GM23338 (cell line): ENCODE measurements around the gene SLC26A6. TPM values are rescaled to one million over a fixed set of nuclear protein-coding genes. Genes with fewer than 3 reads are reported as not detected.

Experiments used
- ATAC-seq: fragments of 200-7000 bp; cut with Tn5 transposase; 3 replicates; pipeline ENCODE4 v1.9.1; 2020
- DNase-seq: peaks from one replicate; pipeline ENCODE4 v3.0.0-alpha.2; 2015; ENCODE audit warnings: low spot score
- H2AFZ ChIP-seq: fragments of 200-600 bp; sonication (generic); 2 replicates; pipeline ENCODE4 v1.8.0; 2016; ENCODE audit warnings: antibody characterized with exemption, mild to moderate bottlenecking, moderate library complexity
- H3F3A ChIP-seq: fragments of 200-600 bp; sonication (generic); replicated peaks from 2 replicates; pipeline ENCODE4 v1.8.0; 2017; ENCODE audit warnings: antibody characterized with exemption, mixed run types, low read depth
- H3K27ac ChIP-seq: fragments of 200-600 bp; sonication (generic); 2 replicates; pipeline ENCODE4 v1.6.1; 2016; ENCODE audit warnings: low read depth
- H3K27me3 ChIP-seq: fragments of 200-600 bp; sonication (generic); 2 replicates; pipeline ENCODE4 v1.8.0; 2016; ENCODE audit warnings: mild to moderate bottlenecking, mixed run types, moderate library complexity; ENCODE audit not compliant: insufficient read depth
- H3K36me3 ChIP-seq: fragments of 200-600 bp; sonication (generic); 2 replicates; pipeline ENCODE4 v1.8.0; 2016; ENCODE audit warnings: mild to moderate bottlenecking; ENCODE audit not compliant: insufficient read depth
- H3K4me1 ChIP-seq: fragments of 200-600 bp; sonication (generic); 2 replicates; pipeline ENCODE4 v1.8.0; 2016; ENCODE audit warnings: mild to moderate bottlenecking, moderate library complexity; ENCODE audit not compliant: insufficient read depth
- H3K4me2 ChIP-seq: fragments of 200-600 bp; sonication (generic); 2 replicates; pipeline ENCODE4 v1.7.1; 2017; ENCODE audit warnings: mixed run types
- H3K4me3 ChIP-seq: fragments of 200-600 bp; sonication (generic); 2 replicates; pipeline ENCODE4 v1.6.1; 2016; ENCODE audit warnings: mixed run types
- H3K79me2 ChIP-seq: fragments of 200-600 bp; sonication (generic); replicated peaks from 2 replicates; pipeline ENCODE4 v1.8.0; 2017; ENCODE audit warnings: mild to moderate bottlenecking; ENCODE audit not compliant: insufficient read depth
- H3K9me2 ChIP-seq: fragments of 200-600 bp; sonication (generic); 2 replicates; pipeline ENCODE4 v1.8.0; 2017; ENCODE audit not compliant: insufficient read depth
- H4K20me1 ChIP-seq: fragments of 200-600 bp; sonication (generic); replicated peaks from 2 replicates; pipeline ENCODE4 v1.8.0; 2017; ENCODE audit warnings: mild to moderate bottlenecking; ENCODE audit not compliant: insufficient read depth
- H3K27ac Mint-ChIP-seq: 2 replicates; pipeline ENCODE4 v1.8.0; 2020; ENCODE audit warnings: inconsistent platforms, mild to moderate bottlenecking, moderate library complexity, mixed read lengths
- H3K27me3 Mint-ChIP-seq: 3 replicates; pipeline ENCODE4 v1.8.0; 2022; ENCODE audit warnings: low read depth, mild to moderate bottlenecking, moderate library complexity, mixed read lengths, inconsistent platforms; ENCODE audit not compliant: insufficient read depth, poor library complexity
- H3K36me3 Mint-ChIP-seq: 3 replicates; pipeline ENCODE4 v1.8.0; 2021; ENCODE audit warnings: low read depth, mild to moderate bottlenecking, inconsistent platforms, moderate library complexity, mixed read lengths
- H3K4me1 Mint-ChIP-seq: 3 replicates; pipeline ENCODE4 v1.8.0; 2020; ENCODE audit warnings: mild to moderate bottlenecking, inconsistent platforms, mixed read lengths
- H3K4me3 Mint-ChIP-seq: 3 replicates; pipeline ENCODE4 v1.8.0; 2021; ENCODE audit warnings: moderate library complexity, mild to moderate bottlenecking, inconsistent platforms, mixed read lengths
- H3K9me3 Mint-ChIP-seq: 3 replicates; pipeline ENCODE4 v1.8.0; 2020; ENCODE audit warnings: moderate library complexity, mild to moderate bottlenecking, inconsistent platforms, mixed read lengths
- CREB1 ChIP-seq: fragments of 250-450 bp; sonication (Bioruptor Pico); IDR thresholded peaks from 2 replicates; pipeline ENCODE4 v1.5.0; 2020; ENCODE audit warnings: low read depth, mild to moderate bottlenecking, moderate library complexity
- CTCF ChIP-seq, 2 experiments: fragments of 200-600 bp in 1 of 2; sonication (generic) in 1 of 2; conservative IDR thresholded peaks; 2 replicates each; pipeline versions ENCODE4 v1.5.1 to v1.6.1; 2016 to 2017; ENCODE audit warnings: antibody characterized with exemption in 2 of 2, low read depth in 2 of 2, mild to moderate bottlenecking in 2 of 2, moderate library complexity in 1 of 2
- EZH2 ChIP-seq: fragments of 200-600 bp; sonication (generic); IDR thresholded peaks from one replicate; pipeline ENCODE4 v1.8.0; 2017; ENCODE audit warnings: antibody characterized with exemption, mild to moderate bottlenecking, low read depth; ENCODE audit not compliant: unreplicated experiment
- EZH2phosphoT487 ChIP-seq: fragments of 200-600 bp; sonication (generic); IDR thresholded peaks from one replicate; pipeline ENCODE4 v1.8.1; 2018; ENCODE audit warnings: antibody characterized with exemption; ENCODE audit not compliant: unreplicated experiment
- NANOG ChIP-seq: IDR thresholded peaks from 2 replicates; pipeline ENCODE4 v1.6.1; 2016; ENCODE audit warnings: antibody characterized with exemption, borderline replicate concordance
- POLR2AphosphoS5 ChIP-seq: IDR thresholded peaks from 2 replicates; pipeline ENCODE4 v1.6.1; 2016; ENCODE audit warnings: antibody characterized with exemption, low read depth
- ZNF114 ChIP-seq: fragments of 250-450 bp; sonication (Bioruptor Pico); IDR thresholded peaks from 2 replicates; pipeline ENCODE4 v1.5.0; 2020; ENCODE audit warnings: mild to moderate bottlenecking, moderate library complexity
- ZNF462 ChIP-seq: fragments of 250-450 bp; sonication (Bioruptor Pico); IDR thresholded peaks from 2 replicates; pipeline ENCODE4 v1.5.0; 2020; ENCODE audit warnings: mild to moderate bottlenecking, moderate library complexity
- polyA plus RNA-seq: library from polyadenylated mRNA; unstranded; fragments of >200 nt; fragmentation: Nextera tagmentation; extraction: Ambion mirVana; gene quantifications from 2 replicates; pipeline ENCODE4 v1.2.1, GENCODE V29; 2016
- total RNA-seq: library from RNA; depleted of rRNA; stranded (reverse); fragments of >200 nt; shearing (Covaris generic); gene quantifications from 2 replicates; pipeline ENCODE4 v1.2.3, GENCODE V29; 2014
- TF ChIP-seq, protein P1 (sequence below): IDR thresholded peaks from one replicate; pipeline ENCODE4 v1.6.1; 2018; ENCODE audit warnings: antibody characterized with exemption; ENCODE audit not compliant: unreplicated experiment

Gene SLC26A6
- total and polyA plus RNA-seq, 2 experiments from 2014 or later: 34.3 to 96.4 TPM

GRCh38 chr3:48662753-48663488 is 27.7 kb upstream of the SLC26A6 start, which contains the start of gene CELSR3 (continued):
- TF ChIP-seq CTCF (conservative IDR thresholded peaks at IDR 0.05; ENCODE audit: low read depth in 2 of 2): no peak

DNA sequence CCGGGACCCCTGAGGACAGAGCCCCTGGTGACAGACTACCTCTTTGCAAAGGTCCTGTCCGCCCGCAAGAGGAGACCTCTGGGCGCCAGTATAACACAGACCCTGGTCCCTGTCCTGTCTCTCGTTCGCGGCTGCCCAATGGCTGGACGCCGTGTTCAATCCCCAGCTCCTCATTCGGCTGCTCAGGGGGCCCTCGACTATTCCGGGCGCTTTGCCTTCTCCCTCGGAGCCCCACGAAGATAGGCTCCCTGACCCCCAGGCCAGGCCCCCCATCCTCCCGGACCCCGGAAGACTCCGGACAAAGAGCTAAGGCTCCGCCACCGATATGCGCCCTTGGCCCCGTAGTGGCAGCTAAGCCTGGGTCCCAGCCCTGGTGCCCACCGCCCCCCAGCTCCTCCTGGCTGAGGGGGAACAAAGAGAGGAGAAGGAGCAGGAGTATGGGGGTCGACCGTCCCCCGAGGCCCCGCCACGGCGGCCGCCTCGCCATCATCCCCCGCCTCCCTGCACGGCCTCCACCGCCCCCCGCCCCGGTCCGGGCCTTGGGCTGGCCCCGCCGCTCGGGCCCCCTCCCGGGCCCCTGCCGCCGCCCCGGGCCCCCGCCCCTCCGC is 27.0 kb upstream of the SLC26A6 start:
- H3K36me3 Mint-ChIP-seq: peaks cover 46% of the 10 kb centered on the region
- Histone ChIP-seq H3K4me1 (no peaks in the 10 kb centered on the region; the same call in 1 of the 2 replicates), H3K4me2 (peak overlapping the region; percentile 95), H2AFZ (no peak overlapping the region), H4K20me1 (peaks cover 9% of the 10 kb centered on the region), H3K27ac (no peak overlapping the region), H3K79me2 (no peaks in the 10 kb centered on the region), H3K27me3 (no peaks in the 10 kb centered on the region), H3F3A (peaks cover 35% of the 10 kb centered on the region), H3K4me3 (peak overlapping the region; percentile 73), H3K36me3 (no peaks in the 10 kb centered on the region), H3K9me2 (no peaks in the 10 kb centered on the region)
- peaks cover 30% of the 10 kb centered on the region for H3K27me3 Mint-ChIP-seq
- peak overlapping the region; percentile 92 for H3K4me3 Mint-ChIP-seq
- peaks cover 15% of the 10 kb centered on the region for H3K4me1 Mint-ChIP-seq
- peak; percentile 47 for DNase-seq
- H3K27ac Mint-ChIP-seq: no peak overlapping the region
- ATAC-seq: peak; percentile 0; the same call in 1 of the 3 replicates
- H3K9me3 Mint-ChIP-seq: peaks cover 4% of the 10 kb centered on the region; the same call in 2 of the 3 replicates
- no peak for TF ChIP-seq CREB1
- TF ChIP-seq EZH2: no peak
- no peak for TF ChIP-seq NANOG
- no peak for TF ChIP-seq CTCF (conservative IDR thresholded peaks at IDR 0.05; ENCODE audit: low read depth in 2 of 2)
- no peak for TF ChIP-seq ZNF462 (CRISPR knock-in tag)
- TF ChIP-seq POLR2AphosphoS5: no peak
- TF ChIP-seq, protein P1, sequence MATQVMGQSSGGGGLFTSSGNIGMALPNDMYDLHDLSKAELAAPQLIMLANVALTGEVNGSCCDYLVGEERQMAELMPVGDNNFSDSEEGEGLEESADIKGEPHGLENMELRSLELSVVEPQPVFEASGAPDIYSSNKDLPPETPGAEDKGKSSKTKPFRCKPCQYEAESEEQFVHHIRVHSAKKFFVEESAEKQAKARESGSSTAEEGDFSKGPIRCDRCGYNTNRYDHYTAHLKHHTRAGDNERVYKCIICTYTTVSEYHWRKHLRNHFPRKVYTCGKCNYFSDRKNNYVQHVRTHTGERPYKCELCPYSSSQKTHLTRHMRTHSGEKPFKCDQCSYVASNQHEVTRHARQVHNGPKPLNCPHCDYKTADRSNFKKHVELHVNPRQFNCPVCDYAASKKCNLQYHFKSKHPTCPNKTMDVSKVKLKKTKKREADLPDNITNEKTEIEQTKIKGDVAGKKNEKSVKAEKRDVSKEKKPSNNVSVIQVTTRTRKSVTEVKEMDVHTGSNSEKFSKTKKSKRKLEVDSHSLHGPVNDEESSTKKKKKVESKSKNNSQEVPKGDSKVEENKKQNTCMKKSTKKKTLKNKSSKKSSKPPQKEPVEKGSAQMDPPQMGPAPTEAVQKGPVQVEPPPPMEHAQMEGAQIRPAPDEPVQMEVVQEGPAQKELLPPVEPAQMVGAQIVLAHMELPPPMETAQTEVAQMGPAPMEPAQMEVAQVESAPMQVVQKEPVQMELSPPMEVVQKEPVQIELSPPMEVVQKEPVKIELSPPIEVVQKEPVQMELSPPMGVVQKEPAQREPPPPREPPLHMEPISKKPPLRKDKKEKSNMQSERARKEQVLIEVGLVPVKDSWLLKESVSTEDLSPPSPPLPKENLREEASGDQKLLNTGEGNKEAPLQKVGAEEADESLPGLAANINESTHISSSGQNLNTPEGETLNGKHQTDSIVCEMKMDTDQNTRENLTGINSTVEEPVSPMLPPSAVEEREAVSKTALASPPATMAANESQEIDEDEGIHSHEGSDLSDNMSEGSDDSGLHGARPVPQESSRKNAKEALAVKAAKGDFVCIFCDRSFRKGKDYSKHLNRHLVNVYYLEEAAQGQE: no peak
- TF ChIP-seq EZH2phosphoT487: no peak
- no peak for TF ChIP-seq ZNF114 (CRISPR knock-in tag)
